Fibroblast of lung (primary cell): Measurements from ENCODE around the gene NMBR. TPM values are rescaled to one million over a fixed set of nuclear protein-coding genes. Genes with fewer than 3 reads are reported as not detected.
"Not testable (repeated sequence)": the region's sequence is repeated elsewhere in the genome, so short reads cannot be mapped to it uniquely, and the experiment has no call there.

Experiments
- DNase-seq, 2 donors: peaks; one replicate each; pipeline versions ENCODE4 v3.0.0 to v3.0.0-alpha.2; 2010; ENCODE audit warnings: low read depth in 2 of 2
- H2AFZ ChIP-seq: 2 replicates; pipeline ENCODE4 v1.5.1; 2012; ENCODE audit warnings: low read length, control low read depth, inconsistent platforms
- H3K27ac ChIP-seq: 2 replicates; pipeline ENCODE4 v1.5.1; 2011; ENCODE audit warnings: low read length, control low read depth; ENCODE audit not compliant: insufficient read depth
- H3K27me3 ChIP-seq: 2 replicates; pipeline ENCODE4 v1.5.1; 2011; ENCODE audit warnings: mild to moderate bottlenecking, low read length; ENCODE audit not compliant: control insufficient read depth, insufficient read depth
- H3K36me3 ChIP-seq: 2 replicates; pipeline ENCODE4 v1.5.1; 2011; ENCODE audit warnings: low read length; ENCODE audit not compliant: control insufficient read depth, insufficient read depth
- H3K4me1 ChIP-seq: 2 replicates; pipeline ENCODE4 v1.5.1; 2011; ENCODE audit warnings: low read length; ENCODE audit not compliant: control insufficient read depth, insufficient read depth; ENCODE audit errors: extremely low read depth
- H3K4me2 ChIP-seq: 2 replicates; pipeline ENCODE4 v1.5.1; 2011; ENCODE audit warnings: low read length, control low read depth; ENCODE audit not compliant: insufficient read depth; ENCODE audit errors: extremely low read depth
- H3K4me3 ChIP-seq, 4 experiments: fragments of 200-600 bp in 1 of 4; sonication (generic) in 1 of 4; replicated peaks in 1 of 4; 2 replicates each; pipeline ENCODE4 v1.5.1; 2011 to 2016; ENCODE audit warnings: low read length in 4 of 4, low read depth in 3 of 4, mild to moderate bottlenecking in 3 of 4, control low read depth in 2 of 4, inconsistent platforms in 1 of 4, mixed read lengths in 1 of 4; ENCODE audit not compliant: insufficient read depth in 1 of 4; ENCODE audit errors: control extremely low read depth in 1 of 4
- H3K79me2 ChIP-seq: 2 replicates; pipeline ENCODE4 v1.5.1; 2012; ENCODE audit warnings: mild to moderate bottlenecking, low read length, inconsistent platforms; ENCODE audit not compliant: control insufficient read depth, insufficient read depth
- H3K9ac ChIP-seq: 2 replicates; pipeline ENCODE4 v1.5.1; 2011; ENCODE audit warnings: mild to moderate bottlenecking, low read length, control low read depth; ENCODE audit not compliant: insufficient read depth
- H3K9me3 ChIP-seq: 2 replicates; pipeline ENCODE4 v1.5.1; 2012; ENCODE audit warnings: low read depth, low read length; ENCODE audit not compliant: control insufficient read depth, insufficient read depth
- H4K20me1 ChIP-seq: 2 replicates; pipeline ENCODE4 v1.5.1; 2011; ENCODE audit warnings: low read length; ENCODE audit not compliant: control insufficient read depth, insufficient read depth; ENCODE audit errors: extremely low read depth
- CTCF ChIP-seq, 2 donors: IDR thresholded peaks in 1 of 2; conservative IDR thresholded peaks in 1 of 2; 1 replicate in 1 of 2; 2 replicates in 1 of 2; pipeline ENCODE4 v1.5.1; 2011 to 2012; ENCODE audit warnings: low read length in 2 of 2, control low read depth in 1 of 2, inconsistent platforms in 1 of 2, low read depth in 1 of 2, mild to moderate bottlenecking in 1 of 2
- EZH2 ChIP-seq: IDR thresholded peaks from 2 replicates; pipeline ENCODE4 v1.5.1; 2012; ENCODE audit warnings: low read length, control low read depth, mild to moderate bottlenecking; ENCODE audit errors: missing control alignments
- polyA plus RNA-seq, 2 donors: library from polyadenylated mRNA; depleted of rRNA in 1 of 2; stranded (reverse) in 1 of 2; unstranded in 1 of 2; fragments of >200 nt; gene quantifications; 2 replicates each; pipeline ENCODE4 v1.2.1, GENCODE V29; 2011 to 2012; ENCODE audit warnings: missing spikeins in 1 of 2
- total RNA-seq: library from RNA; depleted of rRNA; stranded (reverse); fragments of >200 nt; gene quantifications from 2 replicates; pipeline ENCODE4 v1.2.1, GENCODE V29; 2014

The NMBR gene
- total and polyA plus RNA-seq, 2 donors (not counting 1 experiment from before 2014, with no cell fraction given), result 0.05 TPM; not detected in 1

- Histone ChIP-seq H3K36me3 (no peaks in the 10 kb centered on the region), H3K4me1 (no peaks in the 10 kb centered on the region), H3K9me3 (no peaks in the 10 kb centered on the region), H3K27me3 (no peaks in the 10 kb centered on the region), H3K4me2 (no peak overlapping the region), H3K27ac (no peak overlapping the region), H3K9ac (no peak overlapping the region), H4K20me1 (no peaks in the 10 kb centered on the region), H2AFZ (no peak overlapping the region), H3K4me3 (no peak overlapping the region), H3K79me2 (peaks cover 48% of the 10 kb centered on the region)
- no peak for TF ChIP-seq CTCF (conservative IDR thresholded peaks at IDR 0.05 in 1 of 2, IDR thresholded peaks at IDR 0.05 in 1 of 2; ENCODE audit: low read depth in 1 of 2, low read length in 2 of 2)
- DNase-seq, result no peak
Observed at GRCh38 chr6:142165227-142165626, 18.3 kb upstream of the NMBR start.

GRCh38 chr6:142162780-142163179 lies 15.9 kb upstream of the NMBR start:
- no peak overlapping the region for H3K4me3 ChIP-seq
- no peaks in the 10 kb centered on the region for H3K9me3 ChIP-seq
- no peaks in the 10 kb centered on the region for H3K4me1 ChIP-seq
- no peaks in the 10 kb centered on the region for H3K36me3 ChIP-seq
- H3K27me3 ChIP-seq, result no peaks in the 10 kb centered on the region
- H3K4me2 ChIP-seq, result no peak overlapping the region
- no peak overlapping the region for H3K9ac ChIP-seq
- H4K20me1 ChIP-seq, result no peaks in the 10 kb centered on the region
- no peak overlapping the region for H3K27ac ChIP-seq
- no peak for DNase-seq
- TF ChIP-seq EZH2 (no peak), CTCF (conservative IDR thresholded peaks at IDR 0.05 in 1 of 2, IDR thresholded peaks at IDR 0.05 in 1 of 2; ENCODE audit: low read depth in 1 of 2, low read length in 2 of 2) (no peak)
- H3K79me2 ChIP-seq, result peaks cover 65% of the 10 kb centered on the region
- no peak overlapping the region for H2AFZ ChIP-seq

- peaks cover 73% of the 10 kb centered on the region for H3K79me2 ChIP-seq
- H3K27me3 ChIP-seq, DNase-seq, H3K9ac ChIP-seq, H3K27ac ChIP-seq, H3K9me3 ChIP-seq, H4K20me1 ChIP-seq, H3K4me2 ChIP-seq, H3K4me3 ChIP-seq, H3K4me1 ChIP-seq, H3K36me3 ChIP-seq, H2AFZ ChIP-seq: not testable (repeated sequence)
Observed at GRCh38 chr6:142156758-142157068, 9.8 kb upstream of the NMBR start.
